Endothelial cell of umbilical vein (primary cell): ENCODE results near the gene NABP1. TPM values are rescaled to one million over a fixed set of nuclear protein-coding genes. Genes with fewer than 3 reads are reported as not detected.

Source experiments
- BruUV-seq: library from RNA; stranded (reverse); fragments of 400-500 nt; replicated peaks from 2 replicates; lab custom pipeline; 2021; lab: Mats Ljungman, UMichigan
- CTCF ChIA-PET: fragments of 300-600, 350-600 bp; sonication (Branson Sonifier 250); formaldehyde crosslinking; loops from one replicate; lab custom pipeline; 2021; ENCODE audit warnings: antibody characterized with exemption, inconsistent platforms; lab: Charles Lee
- POLR2A ChIA-PET: fragments of 300-600, 350-600 bp; sonication (Branson Sonifier 250); formaldehyde crosslinking; loops from one replicate; lab custom pipeline; 2021; ENCODE audit warnings: antibody characterized with exemption, inconsistent platforms; lab: Charles Lee
- DNase-seq: peaks from one replicate; pipeline ENCODE4 v3.0.0-alpha.2; 2011; ENCODE audit warnings: low read depth, low spot score
- FAIRE-seq: peaks from 2 replicates; lab custom pipeline; 2011; peaks lifted over from hg19 to GRCh38; lab: Jason Lieb, UNC
- H2AFZ ChIP-seq: 2 replicates; pipeline ENCODE4 v1.6.0; 2012; ENCODE audit warnings: low read depth, low read length, control low read depth, inconsistent platforms
- H3K27ac ChIP-seq: 2 replicates; pipeline ENCODE4 v1.5.1; 2011; ENCODE audit warnings: low read depth, mild to moderate bottlenecking, control low read depth, low read length, moderate library complexity; ENCODE audit not compliant: insufficient read depth
- H3K27me3 ChIP-seq, 2 experiments: 2 replicates each; pipeline versions ENCODE4 v1.6.0 to v1.6.1; 2011; ENCODE audit warnings: low read length in 2 of 2, mixed read lengths in 1 of 2; ENCODE audit not compliant: control insufficient read depth in 2 of 2, insufficient read depth in 2 of 2
- H3K36me3 ChIP-seq, 2 experiments: 2 replicates in 1 of 2; 3 replicates in 1 of 2; pipeline ENCODE4 v1.5.1; 2011; ENCODE audit warnings: low read length in 2 of 2, mild to moderate bottlenecking in 1 of 2, moderate library complexity in 1 of 2; ENCODE audit not compliant: control insufficient read depth in 2 of 2, insufficient read depth in 2 of 2; ENCODE audit errors: extremely low read depth in 1 of 2
- H3K4me1 ChIP-seq: 3 replicates; pipeline ENCODE4 v1.5.1; 2011; ENCODE audit warnings: mild to moderate bottlenecking, low read length; ENCODE audit not compliant: control insufficient read depth, insufficient read depth; ENCODE audit errors: extremely low read depth
- H3K4me2 ChIP-seq: 2 replicates; pipeline ENCODE4 v1.6.1; 2011; ENCODE audit warnings: low read length, control low read depth, mixed read lengths; ENCODE audit not compliant: insufficient read depth
- H3K4me3 ChIP-seq, 3 experiments: fragments of 200-600 bp in 1 of 3; sonication (generic), shearing (Covaris generic) in 1 of 3; replicated peaks in 1 of 3; 2 replicates each; pipeline ENCODE4 v1.5.1; 2011 to 2016; ENCODE audit warnings: control low read depth in 3 of 3, low read length in 3 of 3, mild to moderate bottlenecking in 2 of 3, inconsistent platforms in 1 of 3, low read depth in 1 of 3, moderate library complexity in 1 of 3; ENCODE audit not compliant: insufficient read depth in 1 of 3
- H3K79me2 ChIP-seq: 2 replicates; pipeline ENCODE4 v1.6.0; 2012; ENCODE audit warnings: low read length, inconsistent platforms; ENCODE audit not compliant: control insufficient read depth, insufficient read depth
- H3K9ac ChIP-seq: replicated peaks from 2 replicates; pipeline ENCODE3; 2011; ENCODE audit warnings: low read length, control low read depth; ENCODE audit not compliant: insufficient read depth; ENCODE audit errors: extremely low read depth
- H3K9me1 ChIP-seq: replicated peaks from 3 replicates; pipeline ENCODE4 v1.6.0; 2011; ENCODE audit warnings: mild to moderate bottlenecking, low read length; ENCODE audit not compliant: control insufficient read depth, insufficient read depth; ENCODE audit errors: extremely low read depth
- H3K9me3 ChIP-seq: replicated peaks from 2 replicates; pipeline ENCODE4 v1.5.1; 2012; ENCODE audit warnings: low read length, inconsistent platforms; ENCODE audit not compliant: control insufficient read depth, insufficient read depth
- H4K20me1 ChIP-seq: replicated peaks from 2 replicates; pipeline ENCODE3; 2011; ENCODE audit warnings: mild to moderate bottlenecking, low read length; ENCODE audit not compliant: control insufficient read depth, insufficient read depth; ENCODE audit errors: extremely low read depth
- EZH2 ChIP-seq: IDR thresholded peaks from 2 replicates; pipeline ENCODE4 v1.6.1; 2012; ENCODE audit warnings: borderline replicate concordance, low read depth, mild to moderate bottlenecking, moderate library complexity, low read length, inconsistent platforms; ENCODE audit not compliant: severe bottlenecking
- FOS ChIP-seq: IDR thresholded peaks from 2 replicates; pipeline ENCODE4 v1.6.1; 2011; ENCODE audit warnings: mild to moderate bottlenecking, low read length, moderate library complexity, borderline replicate concordance; ENCODE audit not compliant: insufficient read depth
- GATA2 ChIP-seq: IDR thresholded peaks from 2 replicates; pipeline ENCODE4 v1.7.0; 2011; ENCODE audit warnings: low read depth, mild to moderate bottlenecking, moderate library complexity, mixed read lengths, low read length; ENCODE audit not compliant: insufficient read length, insufficient read depth
- JUN ChIP-seq: IDR thresholded peaks from 2 replicates; pipeline ENCODE4 v1.6.1; 2011; ENCODE audit warnings: borderline replicate concordance, low read depth; ENCODE audit not compliant: insufficient read length, insufficient read depth
- MYC ChIP-seq: IDR thresholded peaks from one replicate; pipeline ENCODE4 v1.6.1; 2011; ENCODE audit warnings: mild to moderate bottlenecking, low read depth, low read length
- POLR2A ChIP-seq: IDR thresholded peaks from 2 replicates; pipeline ENCODE4 v1.6.1; 2012; ENCODE audit warnings: low read depth, mild to moderate bottlenecking, control low read depth, low read length
- POLR2AphosphoS5 ChIP-seq: IDR thresholded peaks from 2 replicates; pipeline ENCODE4 v1.6.1; 2012; ENCODE audit warnings: low read depth, mild to moderate bottlenecking, control low read depth, low read length, moderate library complexity; ENCODE audit not compliant: insufficient read depth
- dilution Hi-C: fragments of 300-500 bp; cut with MboI; formaldehyde crosslinking; loops from one replicate; pipeline ENCODE4 v1.15.0; 2019; ENCODE audit warnings: low sequenced_read_pairs; ENCODE audit not compliant: extremely low pct_ligation_motif_present
- intact Hi-C: fragments of 100-400 bp; cut with micrococcal nuclease; formaldehyde crosslinking; loops from one replicate; pipeline ENCODE4 v1.10.0; 2022
- polyA plus RNA-seq, 4 experiments: library from polyadenylated mRNA; depleted of rRNA in 3 of 4; stranded (reverse) in 3 of 4; unstranded in 1 of 4; fragments of >200 nt; gene quantifications; 2 replicates each; pipeline versions ENCODE4 v1.2.1 to v1.2.3, GENCODE V29; 2011 to 2012; ENCODE audit warnings: missing spikeins in 1 of 4
- total RNA-seq: library from RNA; stranded (reverse); gene quantifications from 2 replicates; pipeline ENCODE4 v1.2.3, GENCODE V29; 2021
- TF ChIP-seq, protein P1 (sequence below), 2 donors: IDR thresholded peaks; 1 replicate in 1 of 2; 2 replicates in 1 of 2; pipeline ENCODE4 v1.5.1; 2011; ENCODE audit warnings: low read length in 2 of 2, mild to moderate bottlenecking in 2 of 2, moderate library complexity in 2 of 2, control low read depth in 1 of 2, inconsistent platforms in 1 of 2, low read depth in 1 of 2; ENCODE audit not compliant: insufficient read depth in 1 of 2; ENCODE audit errors: extremely low read depth in 1 of 2
- TF ChIP-seq, protein P2 (sequence below): IDR thresholded peaks from 2 replicates; pipeline ENCODE4 v1.6.1; 2011; ENCODE audit not compliant: insufficient read depth, insufficient read length

Gene NABP1
- total and polyA plus RNA-seq, 2 donors (not counting 3 experiments of a cell fraction or from before 2014, with no cell fraction given): 14.7 to 47.6 TPM

GRCh38 chr2:191691016-191691735 is 13.2 kb downstream of the NABP1 start:
- Histone ChIP-seq H3K9me1 (no peaks in the 10 kb centered on the region), H3K36me3 (peaks cover 0 to 9% of the 10 kb centered on the region in 2 experiments), H3K9me3 (no peaks in the 10 kb centered on the region), H3K9ac (no peak overlapping the region), H3K79me2 (no peaks in the 10 kb centered on the region), H3K4me1 (peaks cover 23% of the 10 kb centered on the region), H4K20me1 (no peaks in the 10 kb centered on the region), H3K4me3 (no peak overlapping the region), H3K27me3 (no peaks in the 10 kb centered on the region), H3K4me2 (peak overlapping the region; percentile 12), H3K27ac (peak overlapping the region; percentile 8), H2AFZ (no peak overlapping the region)
- BruUV-seq: no TSS peak
- CTCF ChIA-PET: interaction anchor here (0.6 to 2.2 kb wide), 15 partner anchors 9 to 139 kb away, joined by 3 to 44 read pairs (median 4); no protein-coding TSS in a partner anchor
- intact Hi-C loops (loop anchor here (1.0 kb wide), 2 partner anchors 120 to 125 kb away; no protein-coding TSS in a partner anchor), dilution Hi-C loops (no loop called here)
- POLR2A ChIA-PET: interaction anchor here (0.8 kb wide), 1 partner anchor 13 kb away, joined by 5 read pairs; the partner anchor contains the start of gene NABP1
- FAIRE-seq (peak; percentile 80), DNase-seq (peak; percentile 91)
- TF ChIP-seq POLR2A (peak; percentile 71), GATA2 (no peak), MYC (no peak), EZH2 (no peak), JUN (no peak), FOS (no peak), POLR2AphosphoS5 (peak; percentile 37)
- TF ChIP-seq, protein P1, sequence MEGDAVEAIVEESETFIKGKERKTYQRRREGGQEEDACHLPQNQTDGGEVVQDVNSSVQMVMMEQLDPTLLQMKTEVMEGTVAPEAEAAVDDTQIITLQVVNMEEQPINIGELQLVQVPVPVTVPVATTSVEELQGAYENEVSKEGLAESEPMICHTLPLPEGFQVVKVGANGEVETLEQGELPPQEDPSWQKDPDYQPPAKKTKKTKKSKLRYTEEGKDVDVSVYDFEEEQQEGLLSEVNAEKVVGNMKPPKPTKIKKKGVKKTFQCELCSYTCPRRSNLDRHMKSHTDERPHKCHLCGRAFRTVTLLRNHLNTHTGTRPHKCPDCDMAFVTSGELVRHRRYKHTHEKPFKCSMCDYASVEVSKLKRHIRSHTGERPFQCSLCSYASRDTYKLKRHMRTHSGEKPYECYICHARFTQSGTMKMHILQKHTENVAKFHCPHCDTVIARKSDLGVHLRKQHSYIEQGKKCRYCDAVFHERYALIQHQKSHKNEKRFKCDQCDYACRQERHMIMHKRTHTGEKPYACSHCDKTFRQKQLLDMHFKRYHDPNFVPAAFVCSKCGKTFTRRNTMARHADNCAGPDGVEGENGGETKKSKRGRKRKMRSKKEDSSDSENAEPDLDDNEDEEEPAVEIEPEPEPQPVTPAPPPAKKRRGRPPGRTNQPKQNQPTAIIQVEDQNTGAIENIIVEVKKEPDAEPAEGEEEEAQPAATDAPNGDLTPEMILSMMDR (IDR thresholded peaks at IDR 0.05; ENCODE audit: extremely low read depth in 1 of 2, insufficient read depth in 1 of 2, low read depth in 1 of 2, low read length in 2 of 2): peak; percentile 61 to 72
- TF ChIP-seq, protein P2, sequence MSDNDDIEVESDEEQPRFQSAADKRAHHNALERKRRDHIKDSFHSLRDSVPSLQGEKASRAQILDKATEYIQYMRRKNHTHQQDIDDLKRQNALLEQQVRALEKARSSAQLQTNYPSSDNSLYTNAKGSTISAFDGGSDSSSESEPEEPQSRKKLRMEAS: peak; percentile 48
